WI38 (cell line): ENCODE results near the gene SPTBN5.
A peak's percentile ranks its signal among the peaks of the same experiment; 100 is the strongest.

Experiments used
- H3K4me3 ChIP-seq: 2 replicates; pipeline ENCODE4 v1.5.1; 2011; ENCODE audit warnings: low read depth, mild to moderate bottlenecking, control low read depth, low read length
- CTCF ChIP-seq: IDR thresholded peaks from 2 replicates; pipeline ENCODE4 v1.5.1; 2012; ENCODE audit warnings: low read depth, mild to moderate bottlenecking, control low read depth, low read length

SPTBN5 gene

DNA sequence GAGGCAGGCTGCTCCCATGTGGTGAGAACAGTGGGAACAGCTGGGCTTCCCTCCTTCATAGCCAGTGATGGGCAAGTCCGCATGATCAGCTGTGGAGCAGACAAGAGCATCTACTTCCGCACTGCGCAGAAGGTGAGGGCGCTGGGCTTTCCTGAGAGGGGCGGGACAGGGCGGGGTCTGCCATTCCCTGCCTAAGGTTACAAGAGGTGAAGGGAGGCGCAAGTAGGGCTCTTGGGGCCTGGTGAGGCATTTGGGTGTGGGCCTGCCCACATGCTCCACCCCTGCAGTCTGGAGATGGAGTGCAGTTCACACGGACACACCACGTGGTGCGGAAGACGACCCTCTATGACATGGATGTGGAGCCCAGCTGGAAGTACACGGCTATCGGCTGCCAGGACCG, 76.5 kb downstream of the SPTBN5 start:
- TF ChIP-seq CTCF = no peak
- H3K4me3 ChIP-seq = no peak overlapping the region

DNA sequence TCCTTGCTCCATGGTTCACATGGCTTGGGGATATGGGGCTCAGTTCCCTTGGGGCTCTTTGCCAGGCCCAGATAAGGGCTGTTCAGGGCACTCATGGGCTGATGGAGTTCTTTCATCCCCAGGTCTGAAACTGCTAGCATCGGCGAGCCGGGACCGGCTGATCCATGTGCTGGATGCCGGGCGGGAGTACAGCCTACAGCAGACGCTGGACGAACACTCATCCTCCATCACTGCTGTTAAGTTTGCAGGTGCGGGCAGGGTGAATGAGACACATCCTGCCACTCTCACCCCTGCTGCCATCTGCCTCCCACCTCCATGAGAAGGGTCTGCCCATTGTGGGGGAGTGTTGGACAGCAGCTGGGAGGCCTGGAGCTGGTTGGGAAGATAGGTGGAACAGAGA, 77.1 kb downstream of the SPTBN5 start:
- no peak overlapping the region for H3K4me3 ChIP-seq
- no peak for TF ChIP-seq CTCF

GRCh38 chr15:41814534-41814933, 79.3 kb downstream of the SPTBN5 start:
- TF ChIP-seq CTCF = no peak
- no peak overlapping the region for H3K4me3 ChIP-seq

GRCh38 chr15:41813426-41813825, 80.4 kb downstream of the SPTBN5 start:
- no peak for TF ChIP-seq CTCF
- H3K4me3 ChIP-seq = no peak overlapping the region

DNA sequence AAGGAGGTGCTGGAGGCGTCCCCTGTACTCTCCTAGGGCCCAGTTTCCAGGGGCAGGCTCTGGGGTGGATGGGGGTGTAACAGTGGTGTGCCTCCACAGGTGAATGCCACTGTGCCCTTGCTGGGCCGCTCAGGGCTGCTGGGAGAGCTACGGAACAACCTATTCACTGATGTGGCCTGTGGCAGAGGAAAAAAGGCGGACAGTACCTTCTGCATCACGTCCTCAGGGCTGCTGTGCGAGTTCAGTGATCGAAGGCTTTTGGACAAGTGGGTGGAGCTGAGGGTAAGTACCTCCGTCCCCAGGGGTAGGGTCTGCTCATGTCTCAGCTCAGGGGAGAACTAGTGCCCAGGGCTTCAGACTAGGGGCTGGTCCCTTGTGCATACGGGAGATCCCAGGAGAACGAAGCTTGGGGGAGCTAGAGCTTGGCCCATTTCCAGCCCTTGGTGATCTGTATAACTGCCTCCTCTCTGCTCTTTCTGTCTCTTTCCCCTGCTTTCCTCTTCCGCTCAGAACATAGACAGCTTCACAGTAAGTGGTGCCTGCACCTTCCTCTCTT, 81.0 kb downstream of the SPTBN5 start:
- no peak for TF ChIP-seq CTCF
- no peak overlapping the region for H3K4me3 ChIP-seq

GRCh38 chr15:41811432-41812195, 82.2 kb downstream of the SPTBN5 start:
- peak; percentile 87 for TF ChIP-seq CTCF
- H3K4me3 ChIP-seq = no peak overlapping the region

- H3K4me3 ChIP-seq = no peak overlapping the region
- no peak for TF ChIP-seq CTCF
Measured at GRCh38 chr15:41810651-41811431, 83.0 kb downstream of the SPTBN5 start.
